Smooth muscle cell of the brain vasculature (primary cell): Measurements from ENCODE around the gene SPATA2L.

ENCODE experiments used
- DNase-seq: peaks from one replicate; pipeline ENCODE4 v3.0.0-alpha.2; 2012; ENCODE audit warnings: low read depth, low spot score

The SPATA2L gene

GRCh38 chr16:89656435-89657121 is 44.9 kb downstream of the SPATA2L start:
- no peak for DNase-seq

GRCh38 chr16:89655062-89655643 is 46.4 kb downstream of the SPATA2L start:
- DNase-seq: no peak

- DNase-seq: no peak
These were observed 47.7 kb downstream of the SPATA2L start for GRCh38 chr16:89653656-89654295.

DNA sequence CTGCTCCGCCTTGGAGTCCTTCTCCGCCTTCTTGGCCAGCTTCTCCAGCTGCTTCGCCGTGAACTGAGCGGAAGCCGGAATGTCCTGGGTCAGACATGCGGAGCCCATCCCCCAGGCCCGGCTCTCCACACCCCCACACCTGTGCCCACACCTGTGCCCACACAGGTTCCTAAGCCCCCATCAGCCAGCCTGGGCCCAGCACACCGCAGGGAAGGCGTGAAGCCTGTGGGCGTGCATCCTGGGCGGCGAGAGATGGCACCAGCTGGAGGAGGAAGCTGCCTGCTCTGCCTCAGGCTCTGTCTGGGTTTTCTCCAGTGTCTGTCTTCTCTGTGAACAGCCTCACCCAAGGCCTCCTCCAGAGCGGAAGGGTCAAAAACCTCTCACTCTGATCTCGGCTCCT is 49.9 kb downstream of the SPATA2L start:
- DNase-seq: no peak

- DNase-seq: no peak
These were observed 54.6 kb downstream of the SPATA2L start for GRCh38 chr16:89646906-89647305.
